Left cardiac atrium (tissue), 4 donors: ENCODE data around the gene ATP2A2. TPM values are rescaled to one million over a fixed set of nuclear protein-coding genes. Genes with fewer than 3 reads are reported as not detected.

Experiments used
- ATAC-seq, 2 donors: fragments of 200-7000 bp; cut with Tn5 transposase; one replicate each; pipeline ENCODE4 v1.9.1; 2020; ENCODE audit warnings: mild to moderate bottlenecking in 2 of 2, moderate library complexity in 2 of 2
- DNase-seq: peaks from one replicate; pipeline ENCODE4 v3.0.0-alpha.2; 2020
- intact Hi-C, 2 donors: fragments of 100-400 bp; cut with DNase I; formaldehyde crosslinking; loops; one replicate each; pipeline versions ENCODE4 v1.14.1 to v1.15.1; 2022 to 2023
- total RNA-seq, 2 donors: library from RNA; stranded (reverse); fragmentation: NEBNext Ultra II Directional; extraction: Animal tissue kit (Norgen Biotek cat#: 25700); gene quantifications; one replicate each; pipeline ENCODE4 v1.2.1, GENCODE V29; 2021
- donor health status: DM: no; HTN: yes; CAD: no.
- donor health status: DM: no; HTN: yes; CAD: no; lungs with severe emphysema.
- donor health status: DM: yes; HTN: yes; CAD: no.
- donor health status: Dilated cardiomyopathy.

The ATP2A2 gene
- total RNA-seq, 2 donors from 2014 or later, result 2,696 to 3,455 TPM

DNA sequence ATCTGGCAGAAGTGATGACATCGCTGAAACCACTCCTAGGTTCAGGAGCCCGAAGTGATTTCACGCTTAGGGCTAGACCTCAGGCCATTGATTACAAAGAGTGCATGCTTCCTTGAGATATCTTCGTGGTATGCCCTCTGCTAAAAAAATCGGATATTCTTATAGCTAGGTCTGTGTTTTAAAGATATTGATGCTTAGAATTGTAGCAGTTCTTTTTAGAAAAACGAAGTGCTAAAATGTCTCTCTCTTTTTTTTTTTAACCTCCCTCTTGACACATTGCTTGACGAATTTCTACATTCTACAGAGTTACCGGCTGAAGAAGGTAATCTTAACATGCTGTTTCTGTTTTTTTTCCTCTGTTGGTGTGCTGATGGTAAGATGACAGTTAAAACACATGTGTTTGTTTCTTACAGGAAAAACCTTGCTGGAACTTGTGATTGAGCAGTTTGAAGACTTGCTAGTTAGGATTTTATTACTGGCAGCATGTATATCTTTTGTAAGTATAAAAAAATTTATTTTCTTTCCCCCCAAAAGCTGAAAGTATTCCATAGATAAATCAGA is 1.3 kb downstream of the ATP2A2 start:
- intact Hi-C loops, result loop anchor here in 1 of 2 donors (5.0 to 10.0 kb wide), 2 partner anchors 35 to 178 kb away; no protein-coding TSS in a partner anchor
- ATAC-seq (peak in 1 of 2 donors; percentile 12), DNase-seq (no peak)

DNA sequence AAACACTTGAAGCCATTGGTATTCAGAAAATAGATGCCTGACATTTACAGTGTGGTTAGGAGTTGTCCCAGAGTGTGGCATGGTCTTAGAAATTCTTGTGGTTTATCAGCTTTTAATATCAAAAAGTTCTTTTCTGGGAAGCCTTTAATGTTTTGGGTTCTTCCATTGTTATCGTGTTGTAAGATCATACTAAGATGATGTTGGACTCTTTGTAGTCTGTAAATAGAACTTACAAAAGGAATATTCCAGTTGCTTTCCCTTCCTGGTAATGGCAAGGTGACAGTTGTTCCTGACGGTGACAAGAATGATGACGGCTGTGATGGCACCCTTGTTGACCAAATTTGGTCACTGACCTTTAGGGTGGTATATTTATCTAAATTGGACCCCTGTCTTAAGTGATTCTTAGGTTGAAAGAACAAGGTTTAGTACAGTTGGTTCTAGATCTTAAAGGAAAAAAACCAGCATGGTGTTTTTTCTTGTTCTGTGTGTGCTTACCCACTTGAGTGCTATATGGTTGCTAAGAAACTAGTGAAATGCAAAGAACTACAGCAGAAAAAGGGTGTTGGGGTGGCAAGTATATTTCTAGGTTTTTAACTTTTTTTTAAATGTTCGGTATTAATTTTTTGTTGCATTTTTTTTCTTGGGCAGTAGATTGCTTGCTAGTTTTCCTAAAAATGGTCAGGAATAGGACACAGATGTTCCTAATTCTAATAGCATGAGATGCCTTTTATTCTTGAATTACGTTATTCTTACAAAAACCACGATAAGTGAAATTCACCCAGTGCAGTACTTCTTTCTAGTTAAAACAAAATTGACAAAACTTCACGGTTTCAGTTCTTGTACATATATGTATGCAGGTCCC is 2.1 kb downstream of the ATP2A2 start:
- ATAC-seq, result no peak
- no peak for DNase-seq
- intact Hi-C loops, result loop anchor here in 1 of 2 donors (5.0 to 10.0 kb wide), 2 partner anchors 36 to 178 kb away; no protein-coding TSS in a partner anchor

DNA sequence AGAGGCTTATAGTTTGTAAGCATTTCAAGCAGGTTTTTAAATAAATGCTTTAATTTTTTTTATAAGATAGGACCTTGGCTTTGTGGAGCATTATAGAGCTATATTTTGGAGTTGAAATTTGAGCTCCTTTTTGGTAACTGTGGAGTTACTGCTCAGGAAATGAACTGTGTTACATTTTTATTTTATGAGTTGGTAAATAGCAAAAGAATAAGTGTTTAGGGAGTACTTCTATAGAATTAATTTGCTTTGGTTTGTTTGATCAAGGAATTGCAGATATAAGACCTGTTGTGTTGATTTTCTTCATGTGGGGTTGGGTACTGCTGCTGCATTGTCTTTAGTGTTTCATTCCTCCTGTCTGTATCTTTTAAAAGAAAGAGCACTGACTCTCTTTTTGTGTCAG is 3.5 kb downstream of the ATP2A2 start:
- DNase-seq, result no peak
- intact Hi-C loops, result loop anchor here in 1 of 2 donors (5.0 to 10.0 kb wide), 2 partner anchors 37 to 180 kb away; no protein-coding TSS in a partner anchor
- no peak for ATAC-seq

DNA sequence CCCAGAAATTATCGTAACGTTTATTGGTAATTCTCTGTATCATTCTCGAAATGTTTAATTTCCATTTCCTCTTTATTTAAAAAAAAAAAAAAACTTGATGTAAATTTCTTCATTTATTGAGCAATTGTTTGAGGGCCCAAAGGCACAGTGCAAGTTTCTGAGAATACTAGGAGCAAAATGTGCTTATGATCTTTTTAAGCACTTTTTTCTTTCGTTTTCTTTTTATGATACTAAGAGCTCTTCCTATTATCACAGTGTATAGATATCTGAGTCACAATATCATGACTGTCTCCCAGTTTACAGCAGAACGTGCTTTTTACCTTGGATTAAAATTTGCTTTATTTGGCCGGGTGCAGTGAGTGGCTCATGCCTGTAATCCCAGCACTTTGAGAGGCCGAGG is 5.6 kb downstream of the ATP2A2 start:
- intact Hi-C loops, result loop anchor here in 1 of 2 donors (10.0 kb wide), 1 partner anchor 182 kb away; no protein-coding TSS in a partner anchor
- ATAC-seq (no peak), DNase-seq (no peak)

DNA sequence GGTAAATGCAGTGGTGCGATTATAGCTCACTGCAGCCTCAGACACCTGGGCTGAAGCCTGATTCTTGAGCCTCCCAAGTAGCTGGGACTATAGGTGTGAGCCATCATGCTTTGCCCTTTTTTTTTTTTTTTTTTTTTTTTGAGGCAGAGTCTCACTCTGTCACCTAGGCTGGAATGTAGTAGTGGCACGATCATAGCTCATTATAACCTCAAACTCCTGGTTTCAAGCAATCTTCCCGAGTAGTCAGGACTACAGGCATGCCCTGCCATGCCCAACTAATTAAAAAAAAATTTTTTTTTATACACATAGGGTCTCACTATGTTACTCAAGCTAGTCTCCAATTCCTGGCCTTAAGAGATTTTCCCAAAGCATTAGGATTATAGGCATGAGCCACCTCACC is 6.9 kb downstream of the ATP2A2 start:
- DNase-seq (no peak), ATAC-seq (no peak)
- intact Hi-C loops, result loop anchor here in 1 of 2 donors (10.0 kb wide), 1 partner anchor 183 kb away; no protein-coding TSS in a partner anchor

DNA sequence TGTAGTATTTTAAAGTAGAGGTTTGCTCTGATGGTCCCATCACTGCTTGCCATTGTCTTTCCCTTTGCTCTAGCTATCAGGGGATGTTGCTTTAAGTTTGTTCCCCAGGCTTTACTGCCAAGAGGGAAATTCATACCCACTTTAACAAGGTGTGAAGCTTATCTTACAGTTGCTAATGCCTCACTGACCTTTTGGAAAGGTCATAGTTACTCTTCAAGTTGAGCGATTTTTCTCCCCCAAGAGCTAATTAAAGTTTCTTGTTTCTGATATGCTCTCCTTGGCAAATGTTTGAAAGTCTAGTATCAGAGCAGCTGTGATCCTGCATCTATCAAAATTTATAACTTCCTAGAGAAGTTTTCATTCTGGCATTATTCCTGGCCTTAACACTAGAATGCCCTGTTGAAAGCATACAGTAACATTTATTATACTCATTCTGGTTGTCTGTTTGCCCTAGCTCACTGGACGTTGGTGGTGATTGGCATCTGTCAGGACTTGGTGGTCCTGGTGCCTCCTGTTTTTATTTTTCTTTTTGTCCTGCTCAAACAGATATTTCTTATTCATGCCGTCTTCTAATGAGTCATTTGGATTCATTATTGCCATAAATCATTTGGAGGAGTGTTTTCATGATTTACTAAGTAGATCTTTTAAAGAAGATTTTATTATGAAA is 8.1 kb downstream of the ATP2A2 start:
- intact Hi-C loops, result loop anchor here in 1 of 2 donors (10.0 kb wide), 1 partner anchor 184 kb away; no protein-coding TSS in a partner anchor
- no peak for DNase-seq
- ATAC-seq, result peak; percentile 54 to 70

DNA sequence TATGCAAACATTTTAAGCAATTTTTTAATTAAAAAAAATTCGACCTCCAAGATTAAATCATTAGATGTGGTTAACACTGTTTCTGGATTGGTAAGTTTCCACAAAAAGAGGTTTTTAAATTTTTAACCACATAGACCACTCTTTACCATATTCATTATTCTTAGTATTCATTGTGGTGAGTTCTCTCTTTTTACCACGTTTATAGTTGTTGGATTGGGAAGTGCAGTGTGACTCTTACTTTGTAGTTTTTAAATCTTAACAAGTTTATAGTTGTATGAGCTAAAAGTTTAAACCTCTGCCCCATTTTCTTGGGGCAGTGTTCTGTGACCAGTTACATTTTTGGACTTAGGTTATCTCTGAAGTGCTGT is 8.6 kb downstream of the ATP2A2 start:
- no peak for ATAC-seq
- no peak for DNase-seq
- intact Hi-C loops, result loop anchor here in 1 of 2 donors (10.0 kb wide), 1 partner anchor 185 kb away; no protein-coding TSS in a partner anchor

DNA sequence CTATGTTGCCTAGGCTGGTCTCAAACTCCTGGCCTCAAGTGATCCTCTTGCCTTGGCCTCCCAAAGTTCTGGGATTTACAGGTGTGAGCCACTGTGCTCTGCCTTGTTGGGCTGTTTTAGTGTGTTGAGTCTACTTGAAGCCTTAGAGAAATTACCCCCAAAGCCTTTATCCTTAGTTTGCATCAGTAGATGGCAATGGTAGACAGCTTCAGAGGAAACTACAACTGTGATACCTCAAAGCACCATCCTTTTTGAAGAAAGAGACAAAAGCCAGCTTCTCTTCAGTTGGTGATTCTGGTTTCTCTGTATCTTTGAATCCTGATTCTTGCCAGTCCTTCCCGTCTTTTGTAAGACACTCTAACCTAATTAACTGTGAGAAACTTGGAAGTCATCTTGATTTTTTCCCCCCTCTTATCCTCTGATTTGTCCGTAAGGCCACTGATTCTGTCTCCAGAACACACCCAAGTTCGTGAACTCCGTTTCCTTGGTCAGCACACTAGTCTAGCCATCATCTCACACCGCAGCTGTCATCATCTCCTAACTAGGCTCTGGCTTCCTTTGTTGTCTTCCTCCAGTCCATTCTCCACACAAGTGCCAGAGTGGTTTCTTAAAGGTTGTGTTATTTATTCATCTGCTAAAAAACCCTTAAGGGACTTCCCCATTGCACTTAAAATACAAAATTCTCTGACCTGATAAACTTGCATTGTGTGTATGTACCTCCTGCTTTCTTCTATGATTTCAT is 20.2 kb downstream of the ATP2A2 start:
- intact Hi-C loops, result no loop called here
- ATAC-seq (peak in 1 of 2 donors; percentile 49), DNase-seq (no peak)

DNA sequence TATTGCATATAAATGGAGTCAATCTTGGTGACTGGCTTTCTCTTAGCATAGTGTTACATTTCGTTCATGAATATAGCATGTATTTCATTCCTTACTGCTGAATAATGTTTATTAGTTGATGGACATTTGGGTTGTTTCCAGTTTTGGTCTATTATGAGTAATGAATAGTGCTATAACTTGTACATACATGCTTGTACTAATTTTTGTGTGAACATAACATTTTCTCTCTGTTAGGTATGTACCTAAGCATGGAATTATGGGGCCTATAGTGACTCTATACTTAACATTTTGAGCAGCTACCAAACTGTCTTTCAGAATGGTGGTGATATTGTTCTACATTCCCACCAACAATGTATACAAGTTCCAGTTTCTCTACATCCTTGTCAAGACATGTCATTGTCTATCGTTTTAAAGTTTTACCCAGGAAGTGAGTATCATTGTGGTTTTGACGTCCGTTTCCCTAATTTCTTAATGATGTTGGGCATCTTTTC is 23.1 kb downstream of the ATP2A2 start:
- ATAC-seq, result no peak
- intact Hi-C loops, result no loop called here
- DNase-seq, result no peak

DNA sequence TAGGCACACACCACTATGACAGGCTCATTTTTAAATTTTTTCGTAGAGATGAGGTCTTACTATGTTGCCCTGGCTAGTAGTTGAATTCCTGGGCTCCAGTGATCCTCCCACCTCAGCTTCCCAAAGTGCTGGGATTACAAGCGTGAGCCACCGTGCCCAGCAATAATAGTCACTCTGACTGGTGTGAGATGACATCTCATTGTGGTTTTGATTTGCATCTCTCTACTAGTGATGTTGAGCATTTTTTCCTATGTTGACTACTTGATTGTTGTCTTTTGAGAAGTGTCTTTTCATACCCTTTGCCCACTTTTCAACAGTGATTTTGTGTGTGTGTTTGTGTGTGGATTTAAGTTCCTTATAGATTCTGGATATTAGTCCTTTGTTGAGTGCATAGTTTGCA is 26.3 kb downstream of the ATP2A2 start:
- intact Hi-C loops, result no loop called here
- no peak for DNase-seq
- no peak for ATAC-seq

DNA sequence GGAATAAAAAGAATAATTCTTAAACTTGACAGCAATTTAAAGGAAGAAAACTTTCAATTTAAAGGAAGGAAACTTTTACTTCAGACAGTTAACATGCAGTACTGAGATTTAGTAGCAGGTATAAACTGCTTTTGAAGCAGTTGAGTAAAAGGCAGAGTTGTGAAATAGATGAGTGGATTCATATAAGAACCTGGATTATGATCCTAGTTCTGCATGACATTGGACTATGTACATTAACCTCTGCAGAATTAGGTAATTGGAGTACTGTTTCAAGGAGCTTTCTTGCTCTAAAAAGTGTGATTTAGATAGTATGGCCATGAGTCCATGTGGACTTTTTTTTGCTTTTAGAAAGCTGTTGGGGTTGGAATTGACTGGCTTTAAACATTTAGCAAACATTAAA is 29.7 kb downstream of the ATP2A2 start:
- no peak for DNase-seq
- intact Hi-C loops, result no loop called here
- no peak for ATAC-seq

DNA sequence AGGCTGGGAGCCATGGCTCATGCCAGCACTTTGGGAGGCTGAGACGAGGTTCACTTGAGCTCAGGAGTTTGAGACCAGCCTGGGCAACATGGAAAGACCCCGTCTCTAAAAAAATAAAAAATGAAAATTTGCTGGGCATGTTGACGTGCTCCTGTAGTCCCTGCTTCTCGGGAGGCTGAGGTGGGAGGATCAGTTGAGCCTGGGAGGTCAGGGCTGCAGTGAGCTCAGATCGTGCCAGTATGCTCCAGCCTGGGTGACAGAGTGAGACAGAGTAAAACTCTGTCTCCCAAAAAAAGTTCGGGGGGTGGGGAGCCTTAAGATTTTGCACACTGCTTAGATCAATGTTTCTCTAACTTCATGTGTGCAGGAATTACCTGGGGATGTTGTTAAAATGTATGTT is 30.9 kb downstream of the ATP2A2 start:
- DNase-seq (no peak), ATAC-seq (no peak)
- intact Hi-C loops, result no loop called here

DNA sequence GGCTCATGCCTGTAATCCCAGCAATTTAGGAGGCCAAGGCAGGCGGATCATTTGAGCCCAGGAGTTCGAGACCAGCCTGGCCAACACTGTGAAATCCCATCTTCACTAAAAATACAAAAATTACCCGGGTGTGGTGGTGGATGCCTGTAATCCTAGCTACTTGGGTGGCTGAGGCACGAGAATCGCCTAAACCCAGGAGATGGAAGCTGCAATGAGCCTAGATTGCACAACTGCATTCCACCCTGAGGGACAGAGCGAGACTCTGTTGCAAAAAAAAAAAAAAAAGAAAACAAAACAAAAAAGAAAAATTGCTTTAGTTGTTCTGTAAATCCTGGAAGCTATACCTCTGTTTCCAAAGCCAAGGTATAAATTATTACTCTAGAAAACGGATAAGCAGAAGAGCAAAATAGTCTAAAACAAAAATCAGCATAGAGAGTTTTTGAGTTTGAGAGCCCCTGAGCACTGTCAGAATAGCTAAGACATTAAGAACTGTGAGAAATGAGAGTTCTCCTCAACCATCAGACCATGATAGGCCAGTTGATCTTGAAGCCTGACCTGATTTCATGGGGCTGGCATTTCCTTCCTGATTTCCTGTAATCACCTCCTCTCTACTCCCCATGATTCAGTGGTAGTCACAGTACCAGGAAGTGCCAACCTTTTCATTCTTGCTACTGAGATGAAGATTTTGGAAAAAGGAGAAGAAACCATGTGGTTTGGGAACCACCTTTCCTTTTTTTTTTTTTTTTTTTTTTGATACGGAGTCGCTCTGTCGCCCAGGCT is 31.7 kb downstream of the ATP2A2 start:
- peak in 1 of 2 donors; percentile 60 for ATAC-seq
- no peak for DNase-seq
- intact Hi-C loops, result no loop called here

DNA sequence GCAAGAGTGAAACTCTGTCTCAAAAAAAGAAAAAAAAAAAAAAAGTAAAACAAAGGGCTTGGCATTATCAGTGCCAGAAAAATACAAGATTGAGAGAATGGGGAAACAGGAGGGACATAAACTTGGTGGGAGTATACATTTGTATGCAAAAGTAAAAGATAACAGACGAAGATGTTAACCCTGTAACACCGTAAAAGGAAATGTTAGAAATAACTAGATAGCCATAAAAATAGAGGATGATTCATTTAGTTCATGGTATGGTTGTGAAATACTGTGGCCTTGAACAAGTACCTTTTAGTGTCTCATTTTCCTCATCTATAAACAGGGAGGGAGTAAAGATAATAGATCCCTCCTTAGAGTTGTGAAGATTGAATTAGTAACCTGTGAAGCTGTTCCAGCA is 33.3 kb downstream of the ATP2A2 start:
- DNase-seq (no peak), ATAC-seq (peak in 1 of 2 donors; percentile 25)
- intact Hi-C loops, result no loop called here

DNA sequence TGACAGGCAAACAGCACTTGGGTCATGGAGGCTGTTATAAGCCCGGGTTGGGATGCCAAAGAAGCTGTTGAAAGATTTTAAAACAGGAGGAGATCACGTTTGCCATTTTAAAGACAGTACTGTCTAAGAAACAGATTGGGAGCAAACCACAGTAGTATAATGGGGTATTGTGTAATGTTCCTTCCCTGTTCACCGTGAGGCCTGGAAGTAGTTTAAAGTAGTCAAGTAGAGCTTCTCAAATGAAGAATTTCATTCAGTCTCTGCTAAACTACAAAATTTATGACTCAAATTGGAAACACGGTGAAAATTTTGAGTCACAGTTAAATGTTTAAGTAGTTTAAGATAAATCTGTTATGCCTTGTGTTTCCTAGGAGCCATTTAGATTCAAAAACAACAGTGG is 35.8 kb downstream of the ATP2A2 start:
- intact Hi-C loops, result no loop called here
- no peak for DNase-seq
- peak; percentile 45 to 47 for ATAC-seq

DNA sequence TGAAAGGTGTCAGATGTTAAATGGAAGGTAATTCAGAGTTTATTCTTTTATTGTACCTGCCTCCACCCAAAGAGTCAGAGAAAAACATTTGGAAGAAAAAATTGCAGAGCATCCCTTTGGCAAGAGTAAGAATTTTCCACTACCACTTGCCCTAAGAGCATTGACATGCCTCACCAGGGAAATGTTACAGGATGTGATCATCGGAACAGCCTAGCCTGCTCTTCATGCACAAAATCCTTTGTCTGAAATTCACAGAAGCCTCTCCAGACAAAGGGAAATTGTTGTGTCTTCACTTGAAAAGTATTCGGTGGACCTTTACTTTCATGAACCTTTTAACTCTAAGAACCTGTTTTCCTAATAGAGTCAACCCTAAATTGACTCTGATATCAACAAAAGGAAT is 36.9 kb downstream of the ATP2A2 start:
- intact Hi-C loops, result no loop called here
- ATAC-seq (peak; percentile 32 to 37), DNase-seq (no peak)

DNA sequence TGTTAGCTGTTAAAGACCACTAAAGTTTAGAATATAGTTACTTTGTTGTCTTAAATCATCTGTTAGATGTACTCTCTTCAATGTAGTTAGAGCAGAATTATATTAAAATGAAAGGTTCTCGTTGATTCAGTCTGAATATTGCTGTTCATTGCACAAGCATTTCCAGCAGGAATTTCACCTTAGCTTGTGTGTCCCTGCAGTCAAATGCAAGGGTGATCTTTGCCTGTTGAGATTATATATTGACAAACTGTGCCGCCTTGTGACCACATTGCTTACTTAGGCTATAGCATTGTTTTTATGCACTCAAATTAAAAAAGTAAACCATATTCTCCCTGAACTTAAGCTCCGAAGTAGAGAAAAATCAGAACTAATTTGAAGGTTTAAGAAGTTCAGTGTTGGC is 39.5 kb downstream of the ATP2A2 start:
- ATAC-seq, result no peak
- intact Hi-C loops, result no loop called here
- no peak for DNase-seq

DNA sequence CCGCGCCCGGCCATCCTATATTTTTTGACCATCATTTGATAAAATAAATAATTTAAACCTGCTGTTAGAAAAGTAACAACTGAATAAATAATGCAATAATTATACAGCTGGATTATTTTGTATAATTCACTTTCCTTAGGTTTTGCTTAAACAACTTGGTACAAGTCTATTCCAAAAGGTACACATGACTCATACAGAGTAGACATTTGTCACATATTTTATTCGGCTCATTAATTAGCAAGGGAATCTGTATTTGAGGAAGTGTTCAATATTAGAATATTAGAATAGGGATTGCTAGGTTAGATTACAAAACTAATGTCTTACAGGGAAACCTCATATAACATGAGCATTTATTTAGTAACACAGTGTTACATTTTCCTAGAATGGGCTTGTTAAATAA is 48.7 kb downstream of the ATP2A2 start:
- intact Hi-C loops, result no loop called here
- DNase-seq, result no peak
- ATAC-seq, result no peak
